GM12801 (cell line): Measurements from ENCODE around the gene SNAPIN.

ENCODE experiments used
- TF ChIP-seq, protein P1 (sequence below): IDR thresholded peaks from one replicate; pipeline ENCODE4 v1.5.1; 2011; ENCODE audit warnings: control low read depth; ENCODE audit not compliant: insufficient read length; ENCODE audit errors: extremely low read depth

Gene SNAPIN

DNA sequence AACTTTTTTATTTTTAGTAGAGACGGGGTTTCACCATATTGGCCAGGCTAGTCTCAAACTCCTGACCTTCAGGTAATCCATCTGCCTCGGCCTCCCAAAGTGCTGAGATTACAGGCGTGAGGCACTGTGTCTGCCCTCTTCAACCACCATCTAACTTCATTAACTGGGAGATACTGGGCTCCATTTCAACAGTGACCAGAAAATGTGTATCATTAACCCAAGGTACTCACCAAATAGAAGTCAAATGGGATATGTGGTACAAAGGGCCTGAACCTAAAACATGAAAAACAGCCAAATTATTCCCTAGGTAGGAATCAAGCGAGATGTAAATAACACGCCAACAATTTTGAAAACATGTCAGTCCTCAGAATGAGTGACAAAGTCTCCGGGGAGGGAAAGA is 11.1 kb downstream of the SNAPIN start:
- TF ChIP-seq, protein P1, sequence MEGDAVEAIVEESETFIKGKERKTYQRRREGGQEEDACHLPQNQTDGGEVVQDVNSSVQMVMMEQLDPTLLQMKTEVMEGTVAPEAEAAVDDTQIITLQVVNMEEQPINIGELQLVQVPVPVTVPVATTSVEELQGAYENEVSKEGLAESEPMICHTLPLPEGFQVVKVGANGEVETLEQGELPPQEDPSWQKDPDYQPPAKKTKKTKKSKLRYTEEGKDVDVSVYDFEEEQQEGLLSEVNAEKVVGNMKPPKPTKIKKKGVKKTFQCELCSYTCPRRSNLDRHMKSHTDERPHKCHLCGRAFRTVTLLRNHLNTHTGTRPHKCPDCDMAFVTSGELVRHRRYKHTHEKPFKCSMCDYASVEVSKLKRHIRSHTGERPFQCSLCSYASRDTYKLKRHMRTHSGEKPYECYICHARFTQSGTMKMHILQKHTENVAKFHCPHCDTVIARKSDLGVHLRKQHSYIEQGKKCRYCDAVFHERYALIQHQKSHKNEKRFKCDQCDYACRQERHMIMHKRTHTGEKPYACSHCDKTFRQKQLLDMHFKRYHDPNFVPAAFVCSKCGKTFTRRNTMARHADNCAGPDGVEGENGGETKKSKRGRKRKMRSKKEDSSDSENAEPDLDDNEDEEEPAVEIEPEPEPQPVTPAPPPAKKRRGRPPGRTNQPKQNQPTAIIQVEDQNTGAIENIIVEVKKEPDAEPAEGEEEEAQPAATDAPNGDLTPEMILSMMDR, result no peak

DNA sequence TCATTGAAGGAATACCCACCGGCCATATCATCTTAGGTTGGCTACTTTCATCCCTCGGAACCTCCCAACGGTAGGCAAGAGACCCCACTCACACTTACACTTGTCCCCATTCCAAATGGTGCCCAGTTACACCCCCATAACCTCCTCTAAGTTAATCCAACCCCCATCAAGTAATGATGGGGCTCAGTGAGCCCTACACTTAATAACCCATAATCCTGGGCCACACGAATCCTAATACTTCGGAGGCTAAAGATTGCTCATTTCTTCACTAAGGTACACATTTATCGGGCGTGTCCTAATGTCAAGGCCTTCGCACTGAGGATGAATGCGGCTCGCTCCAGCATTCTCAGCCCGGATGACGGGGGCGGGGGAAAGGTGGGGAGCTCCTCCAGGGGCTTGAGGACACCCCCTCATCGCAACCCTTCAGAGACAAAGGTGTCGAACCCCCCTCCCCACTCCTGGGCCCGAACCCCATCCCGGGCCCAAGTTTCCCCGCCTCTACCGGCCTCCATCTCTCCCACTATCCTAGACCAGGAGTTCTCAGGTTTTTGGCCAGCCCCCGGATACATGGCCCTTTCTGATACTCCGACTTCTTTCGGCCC is 11.9 kb downstream of the SNAPIN start:
- TF ChIP-seq, protein P1, result no peak

DNA sequence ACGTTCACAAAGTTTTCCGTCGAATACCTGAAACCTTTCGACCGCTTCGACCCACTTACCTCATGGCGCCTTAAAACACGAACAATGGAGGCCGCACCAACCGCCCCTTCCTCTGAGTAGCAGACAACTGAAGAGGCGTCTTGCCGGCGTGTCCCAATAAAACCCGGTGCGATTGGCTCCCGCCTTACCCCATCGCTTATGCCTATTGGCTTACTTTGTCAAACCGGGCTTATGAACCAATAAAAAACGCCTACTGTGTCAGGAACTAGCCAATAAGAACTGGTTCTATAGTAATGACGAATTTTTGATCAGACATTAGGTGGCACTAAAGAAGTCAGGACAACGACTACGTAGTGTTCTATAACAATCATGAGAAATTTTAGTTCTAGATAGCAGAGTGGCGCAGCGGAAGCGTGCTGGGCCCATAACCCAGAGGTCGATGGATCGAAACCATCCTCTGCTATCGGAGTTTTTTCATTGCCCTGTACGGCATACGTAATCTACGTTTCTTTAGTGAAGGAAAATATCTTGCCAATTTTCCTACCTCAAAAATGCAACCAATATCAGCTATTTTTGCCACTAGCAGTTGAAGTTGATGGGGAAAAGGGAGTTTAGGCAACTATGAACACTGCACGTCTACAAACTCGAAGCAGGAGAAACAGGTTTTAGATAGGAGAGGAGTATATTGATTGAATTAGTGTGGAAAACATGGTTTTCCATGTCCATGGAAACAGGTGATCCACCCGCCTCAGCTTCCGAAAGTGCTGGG is 12.5 kb downstream of the SNAPIN start, which contains the start of gene ILF2:
TSS of gene ILF2 (minus strand) at position 135 of the 769 bp plus-strand sequence. CDS start at position 64, 71 bp downstream.
- TF ChIP-seq, protein P1, result no peak

DNA sequence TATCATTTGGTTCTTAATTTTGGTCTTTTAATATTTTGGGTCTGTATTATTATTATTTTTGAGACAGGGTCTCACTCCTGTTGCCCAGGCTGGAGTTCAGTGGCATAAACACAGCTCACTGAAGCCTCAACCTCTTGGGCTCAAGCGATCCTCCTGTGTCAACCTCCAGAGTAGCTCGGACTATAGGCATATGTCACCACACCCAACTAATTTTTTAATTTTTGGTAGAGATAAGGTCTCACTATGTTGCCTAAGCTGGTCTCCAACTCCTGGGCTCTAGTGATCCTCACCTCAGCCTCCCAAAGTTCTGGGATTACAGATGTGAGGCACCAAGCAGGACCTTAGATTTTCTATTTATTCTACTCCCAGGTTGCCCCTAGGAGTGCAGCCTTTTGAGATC is 15.0 kb downstream of the SNAPIN start:
- TF ChIP-seq, protein P1, result no peak

DNA sequence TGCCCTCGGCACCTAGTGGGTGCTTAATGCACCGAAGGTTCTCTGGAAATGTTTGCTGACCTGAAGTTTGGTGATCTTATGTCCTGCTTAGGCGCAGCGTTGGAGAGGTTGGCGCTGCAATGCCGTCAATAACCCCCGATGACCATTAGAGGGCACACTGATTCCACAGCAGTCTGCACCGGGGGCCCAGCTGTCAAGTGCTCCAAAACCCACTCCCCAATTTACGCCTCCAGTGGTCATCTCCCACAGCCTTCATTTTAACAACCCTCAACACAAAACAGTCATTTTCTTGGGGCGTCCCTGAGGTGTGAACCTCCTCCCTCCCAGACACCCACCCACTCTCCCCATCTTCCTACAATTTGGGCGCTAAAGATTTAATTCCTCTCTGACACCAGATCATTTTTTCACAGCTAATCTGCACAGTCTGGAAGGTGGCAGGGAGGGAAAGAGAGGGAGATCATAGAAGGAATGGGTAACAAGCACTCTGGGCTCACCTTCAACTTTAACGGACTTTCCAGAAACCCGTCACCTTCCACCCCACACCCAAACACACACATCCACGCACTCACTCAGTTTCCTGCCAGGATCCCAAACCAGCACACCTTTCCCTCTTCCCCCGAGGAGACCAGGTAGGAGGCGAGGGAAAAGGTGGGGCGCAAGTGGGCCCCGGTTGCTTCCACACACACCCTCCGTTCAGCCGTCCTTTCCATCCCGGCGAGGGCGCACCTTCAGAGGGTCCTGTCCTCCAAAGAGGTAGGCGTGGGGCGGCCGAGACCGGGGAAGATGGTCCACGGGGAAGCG is 19.4 kb downstream of the SNAPIN start:
- TF ChIP-seq, protein P1, result peak; percentile 78

DNA sequence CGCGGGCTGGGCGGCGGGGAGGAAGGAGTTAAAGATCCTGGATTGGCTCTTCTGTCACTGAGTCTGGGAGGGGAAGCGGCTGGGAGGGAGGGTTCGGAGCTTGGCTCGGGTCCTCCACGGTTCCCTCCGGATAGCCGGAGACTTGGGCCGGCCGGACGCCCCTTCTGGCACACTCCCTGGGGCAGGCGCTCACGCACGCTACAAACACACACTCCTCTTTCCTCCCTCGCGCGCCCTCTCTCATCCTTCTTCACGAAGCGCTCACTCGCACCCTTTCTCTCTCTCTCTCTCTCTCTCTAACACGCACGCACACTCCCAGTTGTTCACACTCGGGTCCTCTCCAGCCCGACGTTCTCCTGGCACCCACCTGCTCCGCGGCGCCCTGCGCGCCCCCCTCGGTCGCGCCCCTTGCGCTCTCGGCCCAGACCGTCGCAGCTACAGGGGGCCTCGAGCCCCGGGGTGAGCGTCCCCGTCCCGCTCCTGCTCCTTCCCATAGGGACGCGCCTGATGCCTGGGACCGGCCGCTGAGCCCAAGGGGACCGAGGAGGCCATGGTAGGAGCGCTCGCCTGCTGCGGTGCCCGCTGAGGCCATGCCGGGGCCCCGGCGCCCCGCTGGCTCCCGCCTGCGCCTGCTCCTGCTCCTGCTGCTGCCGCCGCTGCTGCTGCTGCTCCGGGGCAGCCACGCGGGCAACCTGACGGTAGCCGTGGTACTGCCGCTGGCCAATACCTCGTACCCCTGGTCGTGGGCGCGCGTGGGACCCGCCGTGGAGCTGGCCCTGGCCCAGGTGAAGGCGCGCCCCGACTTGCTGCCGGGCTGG is 20.2 kb downstream of the SNAPIN start, which contains the start of gene NPR1:
TSS of gene NPR1 (plus strand) at position 170 of the 818 bp plus-strand sequence. CDS start at position 591, 421 bp downstream.
- TF ChIP-seq, protein P1, result no peak
